HUES64 (cell line): Measurements from ENCODE around the gene COA5.

ENCODE experiments used
- H3K27ac ChIP-seq: 2 replicates; pipeline ENCODE4 v1.7.0; 2013; ENCODE audit warnings: low read depth, low read length, inconsistent platforms
- H3K27me3 ChIP-seq: 2 replicates; pipeline ENCODE4 v1.6.1; 2013; ENCODE audit warnings: mild to moderate bottlenecking, low read length; ENCODE audit not compliant: insufficient read depth
- H3K36me3 ChIP-seq: 2 replicates; pipeline ENCODE4 v1.6.1; 2013; ENCODE audit warnings: mild to moderate bottlenecking, low read length; ENCODE audit not compliant: insufficient read depth
- H3K4me1 ChIP-seq: 2 replicates; pipeline ENCODE4 v1.6.1; 2013; ENCODE audit warnings: mild to moderate bottlenecking, low read length, moderate library complexity; ENCODE audit not compliant: insufficient read depth
- H3K4me3 ChIP-seq: 2 replicates; pipeline ENCODE4 v1.5.1; 2013; ENCODE audit warnings: mild to moderate bottlenecking, low read length, moderate library complexity
- H3K9ac ChIP-seq: 2 replicates; pipeline ENCODE4 v1.6.1; 2013; ENCODE audit warnings: mild to moderate bottlenecking, low read depth, low read length
- H3K9me3 ChIP-seq: 2 replicates; pipeline ENCODE4 v1.6.1; 2013; ENCODE audit warnings: low read depth, low read length; ENCODE audit not compliant: insufficient read depth
- WGBS: fragments of 150-250, 120-280 bp; methylation state at CpG from one replicate; pipeline ENCODE4 v1.1.7; 2013; ENCODE audit warnings: missing lambda C conversion rate; 5-methylcytosine and 5-hydroxymethylcytosine counted together

The COA5 gene

GRCh38 chr2:98634406-98635092, 26.2 kb upstream of the COA5 start:
- Histone ChIP-seq H3K9me3 (no peaks in the 10 kb centered on the region), H3K4me1 (0 out of 2 replicates have a peak, but pooled peaks cover 5% of the 10 kb centered on the region), H3K27ac (no peak overlapping the region), H3K36me3 (no peaks in the 10 kb centered on the region), H3K27me3 (no peaks in the 10 kb centered on the region), H3K9ac (no peak overlapping the region), H3K4me3 (no peak overlapping the region)
- WGBS: 49% methylated on average over 9 of the region's 9 CpGs

GRCh38 chr2:98632351-98632750, 24.0 kb upstream of the COA5 start:
- Histone ChIP-seq H3K9ac (no peak overlapping the region), H3K27ac (no peak overlapping the region), H3K27me3 (no peaks in the 10 kb centered on the region), H3K4me1 (0 out of 2 replicates have a peak, but pooled peaks cover 5% of the 10 kb centered on the region), H3K4me3 (no peak overlapping the region), H3K36me3 (no peaks in the 10 kb centered on the region), H3K9me3 (no peaks in the 10 kb centered on the region)
- 79% methylated on average over 3 of the region's 3 CpGs for WGBS

- no peaks in the 10 kb centered on the region for H3K9me3 ChIP-seq
- no peaks in the 10 kb centered on the region for H3K27me3 ChIP-seq
- no peak overlapping the region for H3K27ac ChIP-seq
- 88% methylated on average over 5 of the region's 5 CpGs for WGBS
- peaks cover 3% of the 10 kb centered on the region; the same call in 1 of the 2 replicates for H3K36me3 ChIP-seq
- H3K4me1 ChIP-seq: no peaks in the 10 kb centered on the region
- H3K4me3 ChIP-seq: no peak overlapping the region
- no peak overlapping the region for H3K9ac ChIP-seq
Measured at GRCh38 chr2:98623657-98624056, 15.3 kb upstream of the COA5 start.

GRCh38 chr2:98617149-98617548, 8.8 kb upstream of the COA5 start:
- H3K27me3 ChIP-seq: no peaks in the 10 kb centered on the region
- H3K4me1 ChIP-seq: no peaks in the 10 kb centered on the region
- WGBS: 93% methylated on average over 5 of the region's 5 CpGs
- H3K9me3 ChIP-seq: no peaks in the 10 kb centered on the region
- H3K4me3 ChIP-seq: no peak overlapping the region
- no peak overlapping the region for H3K9ac ChIP-seq
- H3K36me3 ChIP-seq: peaks cover 68% of the 10 kb centered on the region
- no peak overlapping the region for H3K27ac ChIP-seq

GRCh38 chr2:98615481-98615880, 7.2 kb upstream of the COA5 start:
- Histone ChIP-seq H3K27me3 (no peaks in the 10 kb centered on the region), H3K36me3 (peaks cover 83% of the 10 kb centered on the region)
- WGBS: 90% methylated on average over 5 of the region's 5 CpGs

GRCh38 chr2:98614024-98614739, 5.9 kb upstream of the COA5 start:
- Histone ChIP-seq H3K4me1 (peaks cover 7% of the 10 kb centered on the region; the same call in 1 of the 2 replicates), H3K4me3 (no peak overlapping the region), H3K27me3 (no peaks in the 10 kb centered on the region), H3K27ac (no peak overlapping the region), H3K9me3 (no peaks in the 10 kb centered on the region), H3K36me3 (peaks cover 90% of the 10 kb centered on the region), H3K9ac (no peak overlapping the region)
- WGBS: 94% methylated on average over 9 of the region's 9 CpGs

More at GRCh38 chr2:98615481-98615880, 7.2 kb upstream of the COA5 start:
- Histone ChIP-seq H3K4me3 (no peak overlapping the region), H3K4me1 (no peaks in the 10 kb centered on the region), H3K9ac (no peak overlapping the region), H3K9me3 (no peaks in the 10 kb centered on the region), H3K27ac (no peak overlapping the region)

GRCh38 chr2:98608962-98609604, 771 bp upstream of the COA5 start:
- peak overlapping the region; percentile 87 for H3K9ac ChIP-seq
- peak overlapping the region; percentile 98 for H3K4me3 ChIP-seq
- WGBS: 5% methylated on average over 29 of the region's 29 CpGs
- H3K36me3 ChIP-seq: peaks cover 41% of the 10 kb centered on the region
- no peaks in the 10 kb centered on the region for H3K27me3 ChIP-seq
- no peaks in the 10 kb centered on the region for H3K9me3 ChIP-seq
- H3K4me1 ChIP-seq: peaks cover 12% of the 10 kb centered on the region; the same call in 1 of the 2 replicates
- peak overlapping the region; percentile 86 for H3K27ac ChIP-seq

GRCh38 chr2:98607741-98608115, 584 bp downstream of the COA5 start:
- Histone ChIP-seq H3K4me1 (peaks cover 12% of the 10 kb centered on the region; the same call in 1 of the 2 replicates), H3K27me3 (no peaks in the 10 kb centered on the region), H3K9me3 (no peaks in the 10 kb centered on the region), H3K27ac (peak overlapping the region; percentile 89), H3K4me3 (peak overlapping the region; percentile 98), H3K9ac (peak overlapping the region; percentile 87), H3K36me3 (peaks cover 39% of the 10 kb centered on the region)
- WGBS: 8% methylated on average over 5 of the region's 7 CpGs

- Histone ChIP-seq H3K4me3 (peak overlapping the region; percentile 98), H3K36me3 (peaks cover 37% of the 10 kb centered on the region)
- WGBS: 81% methylated on average over 4 of the region's 6 CpGs
Measured at GRCh38 chr2:98607104-98607503, 1.2 kb downstream of the COA5 start.

GRCh38 chr2:98606431-98606830, 1.9 kb downstream of the COA5 start:
- peaks cover 37% of the 10 kb centered on the region for H3K36me3 ChIP-seq
- H3K4me1 ChIP-seq: peaks cover 12% of the 10 kb centered on the region; the same call in 1 of the 2 replicates
- H3K4me3 ChIP-seq: peak overlapping the region; percentile 98; the same call in 1 of the 2 replicates

More at GRCh38 chr2:98607104-98607503, 1.2 kb downstream of the COA5 start:
- Histone ChIP-seq H3K27ac (no peak overlapping the region), H3K27me3 (no peaks in the 10 kb centered on the region), H3K9me3 (no peaks in the 10 kb centered on the region), H3K4me1 (peaks cover 12% of the 10 kb centered on the region; the same call in 1 of the 2 replicates), H3K9ac (peak overlapping the region; percentile 87; the same call in 1 of the 2 replicates)

GRCh38 chr2:98605076-98605475, 3.2 kb downstream of the COA5 start:
- Histone ChIP-seq H3K4me1 (peaks cover 12% of the 10 kb centered on the region; the same call in 1 of the 2 replicates), H3K36me3 (peaks cover 32% of the 10 kb centered on the region), H3K4me3 (no peak overlapping the region), H3K9me3 (no peaks in the 10 kb centered on the region), H3K9ac (no peak overlapping the region), H3K27me3 (no peaks in the 10 kb centered on the region), H3K27ac (no peak overlapping the region)
- 83% methylated on average over 3 of the region's 3 CpGs for WGBS

More at GRCh38 chr2:98606431-98606830, 1.9 kb downstream of the COA5 start:
- Histone ChIP-seq H3K9me3 (no peaks in the 10 kb centered on the region), H3K27me3 (no peaks in the 10 kb centered on the region), H3K27ac (no peak overlapping the region), H3K9ac (peak overlapping the region; percentile 25; the same call in 1 of the 2 replicates)
- 95% methylated on average over 7 of the region's 7 CpGs for WGBS
